ENCODE measurements around the gene TPGS1. TPM values are rescaled to one million over a fixed set of nuclear protein-coding genes. Genes with fewer than 3 reads are reported as not detected.

Gene TPGS1
- total RNA-seq, 1 donor from 2014 or later: 13.6 TPM

Other genes starting within 250 kb of the TPGS1 start
- gene PLPP2, start 216.1 kb upstream of the TPGS1 start, total RNA-seq: not detected in 2 replicates
- 29.2 and 30.5 TPM in 2 replicates for gene MIER2, start 162.7 kb upstream of the TPGS1 start, total RNA-seq
- gene C2CD4C, start 98.3 kb upstream of the TPGS1 start, total RNA-seq: 0.14 and 0.23 TPM in 2 replicates
- not detected in 2 replicates for gene SHC2, start 46.5 kb upstream of the TPGS1 start, total RNA-seq
- gene MADCAM1, start 11.0 kb upstream of the TPGS1 start, total RNA-seq: 0.18 and 0.21 TPM in 2 replicates
- 53.7 and 55.7 TPM in 2 replicates for gene CDC34, start 24.3 kb downstream of the TPGS1 start, total RNA-seq
- gene GZMM, start 36.6 kb downstream of the TPGS1 start, total RNA-seq: 29.9 and 31.8 TPM in 2 replicates
- 300 and 304 TPM in 2 replicates for gene BSG, start 65.1 kb downstream of the TPGS1 start, total RNA-seq
- gene HCN2, start 82.4 kb downstream of the TPGS1 start, total RNA-seq: 0.52 and 0.64 TPM in 2 replicates
- 90.1 and 94.7 TPM in 2 replicates for gene POLRMT, start 126.0 kb downstream of the TPGS1 start, total RNA-seq
- gene FGF22, start 132.4 kb downstream of the TPGS1 start, total RNA-seq: not detected in 2 replicates
- gene RNF126, start 155.7 kb downstream of the TPGS1 start, total RNA-seq: 83.2 and 89.4 TPM in 2 replicates
- gene FSTL3, start 168.9 kb downstream of the TPGS1 start, total RNA-seq: 6.9 and 8.0 TPM in 2 replicates
- gene PRSS57, start 188.0 kb downstream of the TPGS1 start, total RNA-seq: not detected in 2 replicates
- gene PALM, start 201.4 kb downstream of the TPGS1 start, total RNA-seq: not detected in 2 replicates
- not detected in 2 replicates for gene MISP, start 243.6 kb downstream of the TPGS1 start, total RNA-seq

Data from activated T-helper 2 cell treated with anti-CD3 and anti-CD28 coated beads, Interferon-gamma antibody, Interleukin-2, Interleukin-4, amounts not matched to agents 10 μg/mL and 5 μg/mL and 100 μg/mL, durations not matched to agents 14 hours and 24 hours and 36 hours (primary cell).